Activated gamma-delta T cell treated with anti-CD3 and anti-CD28 coated beads, Interleukin-2, amount 50 U/mL, for 16 hours (primary cell): ENCODE measurements around the gene MBTPS1.

ENCODE experiments used
- DNase-seq: peaks from one replicate; pipeline ENCODE4 v3.0.0-alpha.2; 2020; ENCODE audit warnings: low read depth

MBTPS1 gene

GRCh38 chr16:84053237-84053636, 63.5 kb downstream of the MBTPS1 start:
- DNase-seq = no peak

GRCh38 chr16:84052071-84052622, 64.6 kb downstream of the MBTPS1 start:
- no peak for DNase-seq

- DNase-seq = no peak
Measured at GRCh38 chr16:84050316-84050715, 66.4 kb downstream of the MBTPS1 start.

- no peak for DNase-seq
Measured at GRCh38 chr16:84049403-84050060, 67.2 kb downstream of the MBTPS1 start.

DNA sequence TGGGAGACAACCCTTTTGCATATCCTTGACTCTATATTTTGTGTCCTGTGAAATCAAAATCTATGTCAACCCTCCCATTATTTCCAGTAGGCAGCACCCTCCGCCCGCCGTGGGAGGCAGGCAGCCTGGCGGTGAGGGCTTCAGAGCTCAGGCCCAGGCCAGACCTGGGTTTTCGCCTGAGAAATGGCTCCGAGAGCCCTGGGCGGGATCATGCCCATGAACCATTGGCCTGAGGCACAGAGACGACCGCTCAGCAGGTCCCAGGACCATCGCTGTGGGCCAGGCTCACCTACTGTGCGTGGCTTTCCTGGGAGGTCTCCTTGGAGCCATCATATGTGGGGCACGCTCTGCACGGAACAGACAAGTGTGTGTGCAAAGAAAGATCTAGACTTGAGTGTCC, 67.9 kb downstream of the MBTPS1 start:
- no peak for DNase-seq

DNA sequence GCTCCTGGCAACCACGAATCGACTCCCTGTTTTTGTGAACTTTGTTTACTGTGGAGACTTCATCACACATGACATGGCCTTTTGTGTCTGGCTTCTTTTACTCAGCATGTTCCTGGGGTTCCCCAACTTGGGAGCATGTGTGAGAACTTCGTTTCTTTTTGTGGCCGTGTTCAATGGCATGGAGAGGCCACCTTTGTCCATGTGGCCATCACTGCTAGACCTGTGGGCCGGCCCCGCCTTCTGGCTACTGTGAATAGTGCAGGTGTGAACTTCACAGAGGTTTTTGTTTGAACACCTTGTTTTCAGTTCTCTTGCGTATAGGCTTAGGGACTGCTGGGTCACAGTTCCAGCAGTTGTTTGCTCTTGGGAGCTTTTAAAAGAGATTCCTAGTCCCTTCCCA, 68.5 kb downstream of the MBTPS1 start:
- no peak for DNase-seq

- no peak for DNase-seq
Measured at GRCh38 chr16:84047626-84048025, 69.1 kb downstream of the MBTPS1 start.

- DNase-seq = no peak
Measured at GRCh38 chr16:84047206-84047605, 69.5 kb downstream of the MBTPS1 start.

GRCh38 chr16:84045818-84046470, 70.8 kb downstream of the MBTPS1 start:
- DNase-seq = no peak

GRCh38 chr16:84045001-84045817, 71.5 kb downstream of the MBTPS1 start:
- DNase-seq = no peak

DNA sequence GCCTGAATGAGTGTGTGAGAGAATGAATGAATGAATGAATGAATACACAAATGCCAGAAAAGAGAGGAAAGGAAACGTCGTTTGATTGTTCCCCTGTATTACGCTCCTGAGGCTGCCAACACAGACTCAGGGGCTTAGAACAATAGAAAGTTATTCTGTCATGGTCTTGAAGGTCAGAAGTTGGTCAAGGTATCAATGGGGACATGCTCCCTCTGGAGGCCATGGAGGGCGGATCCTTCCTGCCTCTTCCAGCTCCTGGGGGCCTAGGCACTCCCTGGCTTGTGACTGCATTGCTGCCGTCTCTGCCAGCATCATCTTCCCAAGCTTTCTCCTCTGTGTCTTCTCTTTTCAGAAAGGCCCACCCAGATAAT, 72.6 kb downstream of the MBTPS1 start:
- DNase-seq = no peak

DNA sequence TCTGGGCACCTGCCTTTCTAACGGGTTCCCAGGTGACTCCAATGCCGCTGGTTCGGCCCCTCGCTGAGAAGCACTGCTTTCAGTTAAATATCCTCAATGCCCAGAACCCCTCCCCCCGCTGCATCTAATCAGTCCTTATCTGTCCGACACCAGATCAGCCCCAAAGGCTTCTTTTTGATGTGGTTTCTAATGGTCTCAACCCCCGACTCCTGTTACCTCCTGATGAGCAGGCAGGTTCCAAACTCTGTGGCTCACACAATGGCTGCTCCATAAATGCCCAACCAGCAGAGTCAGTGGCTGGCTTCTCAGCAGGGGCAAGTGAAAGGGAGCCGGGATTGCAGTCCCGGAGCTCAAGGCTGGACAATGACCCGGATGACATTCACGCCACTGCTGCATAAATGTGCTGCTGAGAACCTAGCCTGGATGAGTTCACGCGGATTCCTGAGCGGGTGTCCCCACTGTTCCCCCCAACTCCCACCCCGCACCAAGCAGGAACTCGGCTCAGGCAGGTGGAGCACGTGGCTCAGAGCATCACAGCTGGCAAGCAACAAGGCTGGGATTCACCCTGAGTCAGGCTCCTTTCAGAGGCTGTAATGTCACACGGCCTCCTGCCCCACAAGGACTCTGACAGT, 73.1 kb downstream of the MBTPS1 start:
- no peak for DNase-seq

DNA sequence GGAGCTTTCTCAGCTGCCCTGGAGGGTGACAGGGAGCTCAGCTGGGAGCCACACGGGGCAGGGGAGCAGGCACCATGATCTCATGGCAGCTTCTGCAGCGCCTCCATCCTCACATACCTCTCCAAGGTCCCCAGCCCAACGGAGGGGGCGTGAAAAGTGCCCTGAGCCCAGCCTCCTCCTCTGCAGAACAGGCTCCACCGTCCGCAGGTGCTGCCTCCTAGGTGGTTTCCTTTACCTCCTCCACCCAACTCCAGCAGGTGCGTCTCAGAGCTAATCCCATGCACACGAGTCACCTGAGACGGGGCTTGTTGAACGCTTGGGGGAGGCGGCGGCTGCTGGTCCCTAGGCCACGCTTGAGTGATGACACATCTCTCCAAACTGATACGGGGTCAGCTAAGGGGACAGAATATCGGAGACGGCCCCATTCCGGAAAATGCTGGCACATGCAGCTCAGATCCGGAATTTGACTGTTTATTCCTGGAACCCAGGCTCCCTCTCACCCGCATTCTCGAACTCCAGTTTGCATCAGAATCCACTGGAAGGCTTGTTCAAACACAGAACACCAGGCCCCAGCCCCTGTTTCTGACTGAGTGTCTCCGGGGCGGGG, 73.8 kb downstream of the MBTPS1 start:
- no peak for DNase-seq

DNA sequence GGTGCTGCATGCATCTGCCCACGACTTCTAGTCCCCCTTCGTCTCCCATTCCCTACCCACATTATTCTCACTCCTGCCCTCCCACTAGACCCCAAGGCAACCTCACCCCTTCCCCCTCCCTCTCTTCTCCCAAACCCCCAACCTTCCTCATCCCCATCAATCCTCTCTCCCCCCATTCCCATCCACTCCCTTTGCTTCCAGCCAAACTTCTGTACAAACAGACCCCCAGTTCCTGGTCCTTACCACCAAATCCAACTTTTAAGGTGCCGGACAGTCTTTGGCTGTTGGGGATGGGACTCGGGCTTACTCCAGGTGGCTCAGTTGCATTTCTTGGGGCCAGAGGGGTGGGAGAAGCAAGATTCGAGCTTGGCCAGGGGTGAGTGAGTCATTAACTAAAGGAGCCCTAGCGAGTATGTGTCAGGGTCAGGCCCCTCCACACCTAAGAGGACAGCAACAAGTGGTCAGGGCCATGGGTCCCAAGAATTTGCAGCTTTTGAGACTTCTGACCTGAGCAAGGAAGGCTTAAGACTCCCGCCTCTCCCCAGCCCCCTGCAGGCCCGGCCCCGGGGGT, 74.3 kb downstream of the MBTPS1 start, which contains the start of gene SLC38A8:
TSS of gene SLC38A8 (minus strand) at position 488 of the 571 bp plus-strand sequence. CDS start 638 bp downstream, outside the sequence.
- DNase-seq = no peak

DNA sequence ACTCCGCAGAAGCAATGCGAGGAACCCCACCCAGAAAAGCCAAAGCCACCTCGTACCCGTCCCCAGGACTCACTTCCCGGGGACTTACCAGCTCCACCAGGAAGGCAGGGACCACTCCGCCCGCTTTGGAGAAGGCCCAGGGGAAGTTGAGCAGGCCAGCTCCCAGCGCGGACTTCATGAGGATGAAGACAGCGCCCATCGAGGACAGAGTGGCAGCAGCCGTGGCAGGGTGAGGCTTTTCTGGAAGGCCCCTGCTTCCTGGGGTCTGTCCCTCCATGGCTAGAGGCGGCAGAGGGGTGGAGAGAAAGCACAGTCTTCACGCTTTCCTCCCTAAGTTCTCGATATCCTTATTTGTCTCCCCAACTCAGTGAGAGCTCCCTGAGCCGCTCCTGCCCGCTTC, 74.9 kb downstream of the MBTPS1 start:
- no peak for DNase-seq

- DNase-seq = no peak
Measured at GRCh38 chr16:84040823-84041820, 75.6 kb downstream of the MBTPS1 start.

- DNase-seq = no peak
Measured at GRCh38 chr16:84040226-84040822, 76.4 kb downstream of the MBTPS1 start.

GRCh38 chr16:84039696-84040095, 77.0 kb downstream of the MBTPS1 start:
- DNase-seq = no peak

GRCh38 chr16:84038469-84038868, 78.3 kb downstream of the MBTPS1 start:
- DNase-seq = no peak

DNA sequence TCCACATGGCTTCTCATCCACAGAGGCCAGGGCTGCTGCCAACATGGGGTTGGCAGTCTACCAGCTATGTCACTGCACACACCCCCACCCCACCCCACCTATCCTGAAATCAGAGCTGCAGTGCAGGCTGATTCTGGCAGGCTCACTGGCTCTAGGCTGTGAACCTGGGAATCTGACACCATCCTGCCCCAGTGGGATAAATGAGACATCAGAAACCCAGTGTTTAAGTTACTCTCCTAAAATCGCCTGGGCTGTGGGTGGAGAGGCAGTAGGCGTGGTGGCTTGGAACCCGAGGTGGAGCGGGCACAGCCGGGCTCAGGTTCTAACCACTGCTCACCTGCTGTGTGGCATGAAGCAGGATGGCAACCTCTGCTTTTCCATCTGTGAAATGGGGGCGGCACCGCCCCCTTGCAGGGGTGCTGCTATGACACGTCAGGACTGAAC, 79.7 kb downstream of the MBTPS1 start:
- no peak for DNase-seq
